HCT116 (cell line): Measurements from ENCODE around the gene NIFK. TPM values are rescaled to one million over a fixed set of nuclear protein-coding genes. Genes with fewer than 3 reads are reported as not detected.

Experiments
- ATAC-seq: fragments of 200-7000 bp; cut with Tn5 transposase; 2 replicates; pipeline ENCODE4 v1.9.1; 2020; ENCODE audit warnings: mild to moderate bottlenecking, moderate library complexity
- BruUV-seq: library from RNA; stranded (reverse); fragments of 400-500 nt; replicated peaks from 2 replicates; lab custom pipeline; 2021; lab: Mats Ljungman, UMichigan
- CTCF ChIA-PET: fragments of 300-600 bp; sonication (Branson Sonifier 250); formaldehyde crosslinking; loops from one replicate; lab custom pipeline; 2021; ENCODE audit warnings: antibody characterized with exemption; lab: Charles Lee
- POLR2A ChIA-PET: fragments of 300-600, 350-600 bp; sonication (Branson Sonifier 250); formaldehyde crosslinking; loops from one replicate; lab custom pipeline; 2021; ENCODE audit warnings: antibody characterized with exemption; lab: Charles Lee
- RAD21 ChIA-PET, 2 experiments: fragments of 300-600 bp; sonication (Branson Sonifier 250); formaldehyde crosslinking; loops; one replicate each; lab custom pipeline; 2023; ENCODE audit warnings: low total read pairs in 2 of 2; ENCODE audit not compliant: uncharacterized antibody in 2 of 2, unreplicated experiment in 2 of 2, low non-redundant PET in 1 of 2; lab: Charles Lee
- DNase-seq: peaks from one replicate; pipeline ENCODE4 v3.0.0-alpha.2; 2010; ENCODE audit warnings: low read depth, low spot score
- H2AFZ ChIP-seq: fragments of 200-600 bp; shearing (Covaris generic), sonication (generic); 2 replicates; pipeline ENCODE4 v1.6.1; 2017; ENCODE audit warnings: low read depth, mixed run types, mixed read lengths, antibody characterized with exemption, low read length; ENCODE audit not compliant: poor library complexity, severe bottlenecking
- H3K27ac ChIP-seq: 2 replicates; pipeline ENCODE4 v1.5.1; 2012; ENCODE audit warnings: low read depth, low read length
- H3K27me3 ChIP-seq: fragments of 200-600 bp; sonication (generic); 2 replicates; pipeline ENCODE4 v1.6.1; 2016; ENCODE audit warnings: mixed run types, low read length, mixed read lengths; ENCODE audit not compliant: insufficient read depth
- H3K36me3 ChIP-seq, 2 experiments: fragments of 200-500 bp in 1 of 2; fragments of 200-600 bp in 1 of 2; sonication (Bioruptor generic) in 1 of 2; sonication (generic) in 1 of 2; 2 replicates each; pipeline versions ENCODE4 v1.5.1 to v1.6.1; 2014 to 2016; ENCODE audit warnings: low read length in 2 of 2, inconsistent platforms in 1 of 2, mixed read lengths in 1 of 2, mixed run types in 1 of 2; ENCODE audit not compliant: insufficient read depth in 2 of 2, control insufficient read depth in 1 of 2
- H3K4me1 ChIP-seq, 2 experiments: fragments of 200-600 bp in 1 of 2; sonication (generic) in 1 of 2; 2 replicates each; pipeline versions ENCODE4 v1.5.1 to v1.6.1; 2012 to 2017; ENCODE audit warnings: low read length in 2 of 2, inconsistent platforms in 1 of 2, mild to moderate bottlenecking in 1 of 2, mixed read lengths in 1 of 2, mixed run types in 1 of 2, moderate library complexity in 1 of 2; ENCODE audit not compliant: insufficient read depth in 2 of 2, control insufficient read depth in 1 of 2
- H3K4me2 ChIP-seq: fragments of 200-600 bp; sonication (generic); 2 replicates; pipeline ENCODE4 v1.6.1; 2017; ENCODE audit warnings: mixed run types, low read length, mixed read lengths
- H3K4me3 ChIP-seq, 2 experiments: fragments of 200-600 bp in 1 of 2; sonication (generic) in 1 of 2; replicated peaks in 1 of 2; 2 replicates each; pipeline ENCODE4 v1.5.1; 2011 to 2016; ENCODE audit warnings: low read length in 2 of 2, control low read depth in 1 of 2, low read depth in 1 of 2, mild to moderate bottlenecking in 1 of 2, mixed read lengths in 1 of 2, mixed run types in 1 of 2
- H3K79me2 ChIP-seq: fragments of 200-600 bp; sonication (generic); 2 replicates; pipeline ENCODE4 v1.6.1; 2017; ENCODE audit warnings: mild to moderate bottlenecking, mixed run types, low read length, moderate library complexity, mixed read lengths; ENCODE audit not compliant: insufficient read depth
- H3K9ac ChIP-seq: fragments of 200-600 bp; sonication (generic); 2 replicates; pipeline ENCODE4 v1.6.1; 2016; ENCODE audit warnings: low read length, mixed read lengths
- H3K9me2 ChIP-seq: fragments of 200-600 bp; sonication (generic), shearing (Covaris generic); 2 replicates; pipeline ENCODE4 v1.6.1; 2017; ENCODE audit warnings: mixed run types, mild to moderate bottlenecking, moderate library complexity; ENCODE audit not compliant: insufficient read depth
- H3K9me3 ChIP-seq, 2 experiments: fragments of 200-500 bp in 1 of 2; fragments of 200-600 bp in 1 of 2; sonication (Bioruptor generic) in 1 of 2; sonication (generic) in 1 of 2; 2 replicates each; pipeline ENCODE4 v1.6.1; 2014 to 2017; ENCODE audit warnings: low read length in 2 of 2, mixed read lengths in 2 of 2, inconsistent platforms in 1 of 2, low read depth in 1 of 2, mild to moderate bottlenecking in 1 of 2, mixed run types in 1 of 2, moderate library complexity in 1 of 2; ENCODE audit not compliant: control insufficient read depth in 1 of 2, insufficient read depth in 1 of 2
- H4K20me1 ChIP-seq: fragments of 200-600 bp; sonication (generic), shearing (Covaris generic); 2 replicates; pipeline ENCODE4 v1.6.1; 2017; ENCODE audit warnings: mixed run types, mild to moderate bottlenecking, moderate library complexity; ENCODE audit not compliant: insufficient read depth
- ATF3 ChIP-seq: IDR thresholded peaks from 2 replicates; pipeline ENCODE4 v1.6.1; 2012
- CBX3 ChIP-seq: IDR thresholded peaks from 2 replicates; pipeline ENCODE4 v1.6.1; 2012; ENCODE audit warnings: low read depth
- CEBPB ChIP-seq: IDR thresholded peaks from 2 replicates; pipeline ENCODE4 v1.6.1; 2012; ENCODE audit warnings: low read depth
- CTCF ChIP-seq, 3 experiments: fragments of 200-600 bp in 1 of 3; sonication (generic) in 1 of 3; IDR thresholded peaks in 2 of 3; conservative IDR thresholded peaks in 1 of 3; 2 replicates each; pipeline ENCODE4 v1.5.1; 2012 to 2017; ENCODE audit warnings: low read depth in 2 of 3, low read length in 2 of 3, antibody characterized with exemption in 1 of 3, borderline replicate concordance in 1 of 3, control low read depth in 1 of 3, mild to moderate bottlenecking in 1 of 3, mixed read lengths in 1 of 3, mixed run types in 1 of 3, moderate library complexity in 1 of 3; ENCODE audit not compliant: insufficient read depth in 1 of 3
- EGR1 ChIP-seq: IDR thresholded peaks from 2 replicates; pipeline ENCODE4 v1.6.1; 2012; ENCODE audit warnings: low read depth
- ELF1 ChIP-seq: IDR thresholded peaks from 2 replicates; pipeline ENCODE4 v1.6.1; 2012; ENCODE audit warnings: low read depth, borderline replicate concordance
- MAX ChIP-seq: IDR thresholded peaks from 2 replicates; pipeline ENCODE4 v1.6.1; 2012
- POLR2A ChIP-seq: IDR thresholded peaks from 2 replicates; pipeline ENCODE4 v1.7.0; 2011; ENCODE audit warnings: borderline replicate concordance; ENCODE audit not compliant: insufficient read depth, insufficient read length; ENCODE audit errors: extremely low read depth
- RAD21 ChIP-seq: IDR thresholded peaks from 2 replicates; pipeline ENCODE4 v1.6.1; 2012; ENCODE audit warnings: low read depth, mild to moderate bottlenecking
- SIN3A ChIP-seq: IDR thresholded peaks from 2 replicates; pipeline ENCODE4 v1.6.1; 2012; ENCODE audit warnings: low read depth
- SP1 ChIP-seq: IDR thresholded peaks from 2 replicates; pipeline ENCODE4 v1.6.1; 2012; ENCODE audit warnings: low read depth
- ZNF274 ChIP-seq: fragments of 200-500 bp; sonication (Bioruptor generic); IDR thresholded peaks from 2 replicates; pipeline ENCODE4 v1.6.1; 2014; ENCODE audit warnings: mild to moderate bottlenecking, low read depth, low read length, inconsistent platforms
- intact Hi-C: fragments of 100-400 bp; cut with micrococcal nuclease; formaldehyde crosslinking; loops from 2 replicates; pipeline ENCODE4 v1.10.0; 2022
- total RNA-seq: library from RNA; stranded (reverse); gene quantifications from one replicate; pipeline ENCODE4 v1.2.1, GENCODE V29; 2021; ENCODE audit not compliant: unreplicated experiment
- TF ChIP-seq, protein P1 (sequence below): IDR thresholded peaks from 2 replicates; pipeline ENCODE4 v1.6.1; 2011; ENCODE audit warnings: mild to moderate bottlenecking, low read length, moderate library complexity; ENCODE audit not compliant: insufficient replicate concordance; ENCODE audit errors: extremely low read depth

Gene NIFK
- total RNA-seq, 1 experiment from 2014 or later = 93.2 TPM

DNA sequence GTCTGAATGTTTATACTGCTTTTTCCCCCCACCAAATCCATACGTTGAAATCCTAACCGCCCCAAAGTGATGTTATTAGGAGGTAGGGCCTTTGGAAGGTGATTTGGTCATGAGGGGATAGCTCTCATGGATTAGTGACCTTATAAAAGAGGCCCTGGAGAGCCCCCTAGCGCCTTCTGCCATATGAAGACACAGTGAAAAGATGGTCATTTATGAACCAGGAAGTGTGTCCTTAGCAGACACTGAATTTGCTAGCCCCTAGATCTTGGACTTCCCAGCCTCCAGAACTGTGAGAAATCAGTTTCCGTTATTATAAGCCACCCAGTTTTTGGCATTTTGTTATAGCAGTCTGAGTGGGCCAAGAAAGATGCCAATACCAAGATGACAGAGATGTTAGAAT is 11.5 kb upstream of the NIFK start:
- DNase-seq = peak; percentile 29
- Histone ChIP-seq H3K9me3 (no peaks in the 10 kb centered on the region), H3K4me2 (no peak overlapping the region), H3K9ac (no peak overlapping the region), H3K79me2 (no peaks in the 10 kb centered on the region), H2AFZ (peak overlapping the region; percentile 19), H3K27ac (no peak overlapping the region), H3K27me3 (no peaks in the 10 kb centered on the region), H3K36me3 (no peaks in the 10 kb centered on the region), H3K4me1 (no peaks in the 10 kb centered on the region), H3K9me2 (no peaks in the 10 kb centered on the region), H3K4me3 (no peak overlapping the region), H4K20me1 (no peaks in the 10 kb centered on the region)
- peak; percentile 96 for ATAC-seq
- POLR2A ChIA-PET = no interaction called here
- CTCF ChIA-PET = interaction anchor here (1.0 to 1.1 kb wide), 2 partner anchors 217 to 346 kb away, joined by 3 to 6 read pairs; no protein-coding TSS in a partner anchor
- BruUV-seq = no TSS peak
- RAD21 ChIA-PET = no interaction called here
- TF ChIP-seq CTCF (IDR thresholded peaks at IDR 0.05 in 2 of 3, conservative IDR thresholded peaks at IDR 0.05 in 1 of 3; ENCODE audit: borderline replicate concordance in 1 of 3, insufficient read depth in 1 of 3, low read depth in 2 of 3, low read length in 2 of 3) = peak; percentile 33 to 48 (median 44); a peak in 4 of 6 replicates
- no peak for TF ChIP-seq SIN3A
- TF ChIP-seq SP1 = no peak
- no peak for TF ChIP-seq EGR1
- no peak for TF ChIP-seq CEBPB
- peak; percentile 63 for TF ChIP-seq RAD21
- TF ChIP-seq CBX3 = no peak
- TF ChIP-seq ELF1 = peak; percentile 46
- intact Hi-C loops = no loop called here

DNA sequence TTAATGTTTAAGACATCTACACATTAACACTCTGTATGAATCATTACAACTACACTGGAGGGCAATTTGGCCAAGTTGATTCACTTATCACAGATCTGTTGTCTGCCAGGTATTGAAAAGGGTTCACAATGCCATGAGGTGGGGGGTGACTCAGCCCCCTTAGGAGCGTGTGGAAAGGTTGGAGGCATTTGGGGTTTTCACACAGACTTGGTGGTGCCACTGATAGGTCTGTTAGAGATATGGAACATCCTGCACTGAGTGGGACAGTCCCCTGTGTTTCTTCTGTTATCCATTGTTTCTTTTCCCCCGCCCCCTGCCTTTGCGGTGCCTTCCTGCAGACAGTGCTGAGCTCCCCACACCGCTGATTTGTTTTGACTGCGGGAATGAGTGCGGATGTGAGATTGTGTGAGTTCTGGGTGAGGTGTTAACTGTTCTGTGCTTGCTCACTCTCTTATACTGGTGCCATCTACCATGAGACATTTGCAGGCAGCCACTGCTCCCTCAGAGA is 9.4 kb upstream of the NIFK start:
- Histone ChIP-seq H3K79me2 (no peaks in the 10 kb centered on the region), H3K4me1 (no peaks in the 10 kb centered on the region), H3K4me2 (no peak overlapping the region), H3K9me3 (no peaks in the 10 kb centered on the region), H3K9ac (no peak overlapping the region), H3K4me3 (no peak overlapping the region), H3K27me3 (no peaks in the 10 kb centered on the region), H3K9me2 (no peaks in the 10 kb centered on the region), H2AFZ (no peak overlapping the region), H3K27ac (no peak overlapping the region), H3K36me3 (no peaks in the 10 kb centered on the region), H4K20me1 (no peaks in the 10 kb centered on the region)
- RAD21 ChIA-PET = no interaction called here
- ATAC-seq (no peak), DNase-seq (no peak)
- POLR2A ChIA-PET = no interaction called here
- CTCF ChIA-PET = no interaction called here
- BruUV-seq = no TSS peak
- intact Hi-C loops = no loop called here
- TF ChIP-seq ATF3 = no peak
- no peak for TF ChIP-seq POLR2A
- no peak for TF ChIP-seq SIN3A
- no peak for TF ChIP-seq RAD21
- TF ChIP-seq, protein P1, sequence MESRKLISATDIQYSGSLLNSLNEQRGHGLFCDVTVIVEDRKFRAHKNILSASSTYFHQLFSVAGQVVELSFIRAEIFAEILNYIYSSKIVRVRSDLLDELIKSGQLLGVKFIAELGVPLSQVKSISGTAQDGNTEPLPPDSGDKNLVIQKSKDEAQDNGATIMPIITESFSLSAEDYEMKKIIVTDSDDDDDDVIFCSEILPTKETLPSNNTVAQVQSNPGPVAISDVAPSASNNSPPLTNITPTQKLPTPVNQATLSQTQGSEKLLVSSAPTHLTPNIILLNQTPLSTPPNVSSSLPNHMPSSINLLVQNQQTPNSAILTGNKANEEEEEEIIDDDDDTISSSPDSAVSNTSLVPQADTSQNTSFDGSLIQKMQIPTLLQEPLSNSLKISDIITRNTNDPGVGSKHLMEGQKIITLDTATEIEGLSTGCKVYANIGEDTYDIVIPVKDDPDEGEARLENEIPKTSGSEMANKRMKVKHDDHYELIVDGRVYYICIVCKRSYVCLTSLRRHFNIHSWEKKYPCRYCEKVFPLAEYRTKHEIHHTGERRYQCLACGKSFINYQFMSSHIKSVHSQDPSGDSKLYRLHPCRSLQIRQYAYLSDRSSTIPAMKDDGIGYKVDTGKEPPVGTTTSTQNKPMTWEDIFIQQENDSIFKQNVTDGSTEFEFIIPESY = no peak
- no peak for TF ChIP-seq ZNF274
- no peak for TF ChIP-seq CTCF (IDR thresholded peaks at IDR 0.05 in 2 of 3, conservative IDR thresholded peaks at IDR 0.05 in 1 of 3; ENCODE audit: borderline replicate concordance in 1 of 3, insufficient read depth in 1 of 3, low read depth in 2 of 3, low read length in 2 of 3)
- TF ChIP-seq ELF1 = no peak
- TF ChIP-seq MAX = no peak
